Pons (tissue), 1 donor: ENCODE results near the gene MYL10.

Experiments
- DNase-seq: peaks from one replicate; pipeline ENCODE4 v3.0.0-alpha.2; 2016; ENCODE audit warnings: low spot score

Gene MYL10

DNA sequence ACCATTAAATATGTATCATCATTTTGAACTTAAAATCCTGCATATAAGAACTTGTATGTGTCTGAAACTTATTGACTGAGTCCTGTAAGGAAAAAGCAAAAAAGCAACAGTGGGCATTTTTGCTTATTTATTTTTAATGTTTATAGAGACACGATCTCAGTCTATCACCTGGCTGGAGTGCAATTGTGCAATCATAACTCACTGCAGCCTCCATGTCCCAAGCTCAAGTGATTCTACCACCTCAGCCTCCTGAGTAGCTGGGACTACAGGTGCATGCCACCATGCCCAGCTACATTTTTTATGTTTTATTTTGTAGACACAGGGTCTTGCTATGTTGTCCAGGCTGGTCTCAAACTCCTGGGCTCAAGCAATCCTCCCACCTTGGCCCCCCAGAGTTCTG is 32.2 kb downstream of the MYL10 start:
- no peak for DNase-seq

DNA sequence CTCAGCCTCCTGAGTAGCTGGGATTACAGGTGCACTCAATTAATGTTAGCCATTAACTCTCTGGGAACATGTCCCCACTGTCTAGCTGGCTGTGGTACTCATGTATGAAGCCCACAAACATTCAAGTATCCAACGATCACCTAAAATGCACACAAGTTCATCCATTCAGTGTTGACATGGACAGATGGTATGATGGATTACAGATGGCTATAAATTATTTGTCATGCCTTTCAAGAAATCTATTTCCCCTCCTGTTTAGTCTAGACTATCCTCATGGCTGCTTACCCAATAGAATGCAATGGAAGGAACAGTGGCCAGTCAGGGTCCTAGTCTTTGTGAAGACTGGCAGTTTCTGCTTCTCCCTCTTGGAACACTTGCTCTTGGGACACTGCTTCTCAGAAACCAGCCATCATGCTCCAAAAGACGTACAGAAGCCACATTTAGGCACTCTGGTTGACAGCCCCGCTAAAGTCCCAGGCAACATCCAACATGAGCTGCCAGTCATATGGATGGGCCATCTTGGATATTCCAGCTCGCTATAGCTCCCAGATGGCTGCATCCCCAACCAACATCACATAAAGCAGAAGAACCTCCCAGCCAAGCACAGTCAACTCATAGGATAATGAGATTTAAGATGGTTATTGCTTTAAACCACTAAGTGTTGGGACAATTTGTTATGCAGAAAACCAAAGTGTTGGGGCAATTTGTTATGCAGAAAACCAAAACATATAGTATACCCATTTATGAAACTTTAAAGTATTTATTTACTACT is 33.1 kb downstream of the MYL10 start:
- DNase-seq: no peak

DNA sequence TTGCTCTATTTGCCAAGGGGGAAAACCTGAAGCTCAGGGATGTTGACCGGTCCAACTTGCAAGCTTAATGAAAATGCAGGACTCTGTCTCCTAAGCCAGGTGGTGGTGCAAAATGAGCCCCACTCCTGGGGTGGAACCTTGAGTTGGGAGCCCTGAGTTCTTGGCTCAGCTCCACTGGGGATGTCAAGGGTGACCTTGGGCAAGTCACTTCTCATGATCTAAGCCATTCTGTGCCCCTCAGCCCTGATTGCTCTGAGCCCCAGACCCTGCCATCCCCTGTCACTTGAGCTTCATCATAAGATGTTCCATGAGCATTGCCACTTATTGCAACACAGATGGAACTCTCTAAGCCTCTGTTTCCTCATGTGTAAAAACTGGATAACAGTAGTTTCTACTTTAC is 33.9 kb downstream of the MYL10 start:
- DNase-seq: no peak

DNA sequence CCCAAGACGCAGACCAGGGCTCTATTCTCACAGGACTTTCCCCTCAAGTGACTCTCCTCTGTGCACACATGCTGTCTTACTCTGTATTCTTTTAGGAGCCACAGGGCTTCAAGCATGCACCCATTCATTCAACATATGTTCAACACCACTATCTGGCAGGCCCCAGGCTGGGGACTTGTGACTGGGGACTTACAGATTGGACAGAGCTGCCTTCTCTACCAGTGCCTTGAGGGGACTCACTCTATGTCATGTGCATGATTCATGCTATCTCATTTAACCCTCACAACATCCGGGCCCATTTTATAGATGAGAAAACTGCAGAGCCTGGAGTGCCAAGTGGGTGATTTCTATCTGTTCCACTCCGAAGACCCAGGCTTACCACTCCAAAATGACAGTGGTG is 34.3 kb downstream of the MYL10 start:
- no peak for DNase-seq

DNA sequence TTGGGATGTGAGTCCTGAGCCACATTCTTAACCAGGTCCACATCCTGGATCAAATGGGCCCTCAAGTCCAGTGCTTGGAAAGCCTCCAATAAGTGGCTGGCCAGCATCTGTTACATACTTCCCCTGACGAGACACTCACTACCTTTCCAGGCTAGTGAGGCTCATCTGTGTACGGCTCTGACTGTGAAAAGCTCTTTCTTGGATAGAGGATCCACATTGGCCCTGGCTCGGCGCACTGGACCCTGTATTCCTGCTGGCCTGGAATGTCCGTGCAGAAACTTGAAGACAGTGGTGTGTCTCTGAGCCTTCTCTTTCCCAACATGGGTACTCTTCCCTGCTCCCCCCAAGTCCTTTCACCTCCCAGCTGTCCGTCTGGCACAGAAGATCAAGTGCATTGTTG is 35.5 kb downstream of the MYL10 start:
- DNase-seq: no peak

DNA sequence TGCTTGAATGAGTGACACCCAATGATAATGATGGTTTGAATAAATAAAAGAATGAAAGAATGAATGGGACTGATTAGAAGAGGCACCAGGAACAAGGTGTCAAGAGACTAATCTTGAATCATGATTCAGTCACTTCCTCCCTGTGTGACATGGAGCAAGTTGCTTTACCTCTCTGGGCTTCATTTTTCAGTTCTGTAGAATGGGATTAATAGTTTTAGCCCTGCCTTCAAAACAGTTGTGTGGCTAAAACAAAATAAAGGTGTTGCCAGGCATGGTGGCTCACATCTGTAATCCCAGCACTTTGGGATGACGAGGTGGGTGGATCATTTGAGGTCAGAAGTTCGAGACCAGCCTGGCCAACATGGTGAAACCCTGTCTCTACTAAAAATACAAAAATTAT is 37.6 kb downstream of the MYL10 start:
- no peak for DNase-seq

DNA sequence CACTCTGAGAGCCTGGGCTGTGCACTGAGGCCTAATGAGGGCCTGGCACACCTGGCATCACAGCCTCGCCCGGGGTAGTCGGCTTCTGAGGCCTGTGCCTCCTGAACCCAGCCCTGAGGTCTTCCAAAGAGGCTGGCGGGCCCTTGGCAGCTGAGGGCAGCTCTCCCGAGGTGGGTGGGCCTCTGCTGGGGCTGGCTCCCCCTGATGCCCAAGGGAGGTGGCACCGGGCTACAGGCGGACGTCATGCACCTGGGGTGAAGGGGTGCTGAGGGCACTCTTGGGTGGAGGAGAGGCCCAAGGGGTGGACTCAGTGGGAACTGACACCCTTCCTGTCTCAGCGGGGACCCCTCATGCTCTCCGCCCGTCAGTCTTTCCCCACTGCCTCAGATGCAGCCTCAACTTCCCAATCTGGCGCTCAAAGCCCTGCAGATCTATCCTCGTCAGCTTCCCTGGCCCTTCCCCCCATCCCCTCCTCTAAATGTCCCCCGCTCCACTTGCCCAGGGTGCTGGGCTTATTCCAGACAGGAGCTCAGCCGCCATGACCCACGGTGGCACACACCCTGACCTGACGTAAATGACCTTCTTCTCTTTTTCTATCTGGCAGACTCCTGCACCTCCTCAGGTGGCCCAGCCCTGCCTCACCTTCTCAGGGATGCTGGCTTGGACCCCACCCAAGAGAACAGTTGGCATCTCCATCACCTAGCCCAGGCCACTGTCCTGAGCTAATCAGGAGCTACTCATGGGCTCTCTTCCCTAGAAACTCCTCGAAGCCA is 38.2 kb downstream of the MYL10 start:
- DNase-seq: no peak

DNA sequence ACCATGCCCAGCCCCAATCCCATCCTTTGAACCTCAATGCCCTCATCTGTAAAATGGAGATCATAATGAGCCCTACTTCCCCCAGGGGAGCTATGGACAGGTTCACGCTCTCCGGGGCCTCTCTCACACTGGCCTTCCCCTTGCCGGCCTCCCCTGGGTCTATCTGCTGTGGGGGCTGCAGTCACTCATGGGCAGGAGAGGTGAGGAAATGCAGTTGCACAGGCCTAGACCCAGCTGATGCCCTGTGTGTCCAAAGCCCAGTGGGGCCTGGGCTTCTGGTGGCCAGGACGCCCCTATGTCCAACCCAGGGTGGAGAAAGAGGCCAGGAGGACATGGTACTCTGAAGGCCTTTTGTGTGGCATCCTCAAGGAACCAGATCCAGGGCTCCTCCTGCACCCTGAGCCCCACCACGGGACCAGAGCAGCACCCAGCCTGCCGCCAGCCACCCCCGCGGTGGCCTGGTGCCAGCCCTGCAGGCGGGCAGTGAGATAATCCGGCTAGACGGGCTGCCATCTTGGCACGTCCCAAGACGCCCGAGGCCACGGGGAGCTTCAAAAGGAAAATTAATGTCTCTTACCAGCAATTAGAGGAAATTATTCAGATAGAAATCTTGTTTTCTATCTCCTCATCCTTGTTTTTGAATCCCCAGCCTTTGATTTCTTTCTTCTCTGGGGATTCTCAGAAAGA is 39.0 kb downstream of the MYL10 start:
- DNase-seq: no peak

DNA sequence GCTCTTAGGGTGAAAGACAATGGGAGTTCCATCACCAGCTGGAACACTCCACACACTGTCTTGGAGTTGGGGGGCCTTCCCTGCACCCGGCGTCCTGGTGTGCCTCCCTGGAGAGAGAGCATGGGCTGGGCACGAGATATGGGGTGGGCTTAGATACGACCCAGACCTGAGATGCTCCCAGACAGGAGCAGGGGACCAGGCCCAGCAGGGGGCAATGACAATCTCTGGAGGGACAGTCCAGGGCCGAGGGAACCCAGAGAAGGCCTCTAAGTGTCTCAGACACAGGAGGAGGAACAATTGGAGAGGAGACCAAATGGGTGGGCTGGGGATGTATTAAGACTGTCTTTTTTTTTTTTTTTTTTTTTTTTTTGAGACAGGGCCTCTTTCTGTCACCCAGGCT is 40.0 kb downstream of the MYL10 start:
- no peak for DNase-seq

DNA sequence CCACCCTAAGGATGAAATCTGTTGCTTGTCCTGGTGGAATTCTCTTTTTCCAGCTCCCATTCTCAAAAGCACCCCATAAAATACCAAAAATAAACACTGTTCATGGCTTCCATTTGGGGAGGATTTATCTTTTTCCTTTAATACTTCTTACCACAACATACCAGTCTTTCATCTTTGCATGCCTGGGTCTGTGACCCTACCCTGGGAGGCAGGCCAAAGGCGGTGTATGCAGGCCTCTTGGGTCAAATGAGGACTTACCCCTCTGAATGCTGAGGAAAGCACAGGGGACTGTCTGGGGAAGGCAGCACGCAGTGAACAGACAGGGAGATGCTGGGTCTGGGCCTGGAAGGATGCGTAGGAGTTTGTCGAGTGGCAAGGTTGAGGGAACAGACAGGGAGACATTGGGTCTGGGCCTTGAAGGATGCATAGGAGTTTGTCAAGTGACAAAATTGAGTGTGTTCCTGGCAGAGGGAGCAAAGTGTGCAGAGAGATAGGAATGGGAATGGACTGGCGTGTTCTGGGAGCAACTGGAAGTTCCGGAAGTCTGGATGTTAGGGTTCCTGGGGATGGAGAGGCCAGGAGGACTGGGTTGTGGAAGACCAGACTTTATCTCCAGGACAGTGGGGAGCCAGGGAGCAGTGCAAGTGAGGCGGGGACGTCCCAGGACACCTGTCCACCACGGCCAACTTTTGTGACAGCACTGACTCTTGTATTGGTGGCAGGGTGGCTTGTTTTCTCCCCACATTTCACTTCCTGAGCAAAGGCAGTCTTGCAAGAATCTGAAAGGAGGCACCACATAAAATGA is 40.8 kb downstream of the MYL10 start:
- DNase-seq: no peak

DNA sequence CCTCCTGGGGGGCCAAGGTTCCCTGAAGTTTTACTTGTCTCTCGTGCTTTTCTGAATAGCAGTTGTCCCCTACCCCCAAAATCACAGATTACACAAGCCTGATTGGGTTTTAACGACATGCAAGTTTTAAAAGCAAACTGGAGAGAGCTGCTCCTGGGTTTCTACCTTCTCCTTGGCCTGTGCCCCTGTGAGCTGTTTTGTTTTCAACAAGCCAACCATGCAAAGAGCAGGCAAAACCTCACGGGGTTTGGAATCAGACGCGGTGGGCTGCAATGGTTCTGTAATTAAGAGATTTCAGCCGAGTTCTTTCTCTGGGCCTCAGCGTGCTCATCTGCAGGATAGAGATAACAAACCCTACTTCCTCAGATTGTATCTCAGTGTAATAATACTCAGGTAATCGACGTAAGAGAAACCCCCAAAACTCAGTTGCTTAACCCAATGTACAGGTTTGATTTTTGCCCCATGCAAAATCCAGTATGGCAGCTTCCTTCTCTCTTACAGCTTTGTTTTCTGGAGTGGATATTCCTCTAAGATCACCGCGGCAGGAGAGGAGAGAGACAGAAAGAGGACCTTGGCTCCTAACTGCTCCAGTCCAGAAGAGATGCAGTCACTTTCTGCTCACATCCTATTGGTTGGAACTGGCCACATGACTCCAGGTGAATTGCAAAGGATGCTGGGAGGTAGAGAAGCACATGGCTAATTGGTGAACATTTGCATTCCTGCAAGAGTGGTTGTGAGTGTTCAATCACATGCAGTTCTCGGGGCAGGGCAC is 42.0 kb downstream of the MYL10 start:
- DNase-seq: no peak

DNA sequence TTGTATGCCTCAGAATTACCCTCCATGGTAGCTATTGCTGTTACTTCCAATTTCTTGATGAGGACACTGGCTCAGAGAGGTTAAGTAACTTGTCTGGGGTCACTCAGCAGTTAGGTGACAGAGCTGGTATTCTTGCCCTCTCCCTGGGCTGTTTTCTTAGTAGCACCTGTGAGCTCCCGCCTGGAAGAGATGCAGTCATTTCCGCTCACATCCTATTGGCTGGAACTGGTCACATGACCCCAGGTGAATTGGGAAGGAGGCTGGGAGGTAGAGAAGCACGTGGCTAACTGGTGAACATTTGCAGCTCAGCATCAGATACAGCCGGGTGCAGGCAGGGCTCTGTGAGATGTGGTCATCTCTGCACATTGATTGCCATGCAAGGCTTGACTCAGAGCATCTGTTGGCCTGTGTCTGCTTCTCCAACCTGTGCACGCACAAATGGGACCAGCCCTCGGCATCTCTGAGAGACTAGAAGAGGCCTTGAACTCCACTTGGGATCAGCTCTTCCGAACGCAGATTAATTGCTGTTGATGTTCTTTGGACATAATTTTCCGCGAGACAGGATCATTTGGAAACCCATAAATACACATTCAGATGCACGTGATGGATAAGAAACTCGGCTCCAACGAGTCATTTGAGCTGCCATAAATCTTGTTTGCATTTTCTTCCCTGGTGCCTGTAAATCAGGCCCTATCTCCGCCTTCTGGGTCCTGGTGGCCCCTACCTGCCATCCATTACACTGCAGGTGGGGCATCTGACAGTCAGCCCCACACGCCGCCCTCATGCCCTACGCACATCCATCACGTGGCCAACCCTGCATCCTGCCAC is 42.8 kb downstream of the MYL10 start:
- DNase-seq: no peak

DNA sequence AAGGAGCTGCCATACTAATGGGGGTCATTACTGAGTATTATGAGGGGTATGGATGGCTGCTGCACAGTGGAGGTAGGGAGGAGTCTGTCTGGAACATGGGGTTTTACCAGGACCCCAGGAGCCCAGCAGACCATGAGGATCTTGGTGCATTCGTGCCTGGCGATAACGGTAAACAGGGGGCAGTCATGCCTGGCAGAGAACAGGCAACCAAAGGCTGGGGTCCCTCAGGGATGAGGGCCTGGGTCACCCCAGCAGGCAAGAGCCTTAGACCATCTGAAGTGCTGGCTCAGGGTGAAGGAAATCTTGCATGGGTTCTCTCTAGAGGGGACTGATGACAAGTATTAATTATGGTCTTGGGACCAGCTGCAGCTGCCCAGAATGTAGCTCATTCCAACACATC is 46.1 kb downstream of the MYL10 start:
- no peak for DNase-seq

DNA sequence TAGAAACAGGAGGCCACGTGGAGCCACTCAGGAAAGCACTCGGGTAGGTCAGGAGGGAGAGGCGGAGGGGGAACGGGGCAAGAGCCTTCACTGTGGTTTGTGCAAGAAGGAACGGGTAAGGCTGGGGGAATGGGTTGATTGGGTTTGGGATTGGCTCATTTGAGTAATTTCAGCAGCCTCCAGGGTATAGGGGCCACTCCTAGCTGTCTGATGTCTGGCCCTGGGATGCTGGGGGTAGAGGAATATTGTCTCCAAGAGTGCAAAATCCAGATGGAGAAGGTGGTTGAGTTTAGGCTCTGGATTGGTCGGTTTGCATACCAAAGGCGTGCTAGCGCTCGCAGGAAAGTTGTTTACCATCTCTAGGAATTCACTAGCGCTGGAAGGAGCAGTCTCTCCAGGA is 47.2 kb downstream of the MYL10 start:
- DNase-seq: no peak

DNA sequence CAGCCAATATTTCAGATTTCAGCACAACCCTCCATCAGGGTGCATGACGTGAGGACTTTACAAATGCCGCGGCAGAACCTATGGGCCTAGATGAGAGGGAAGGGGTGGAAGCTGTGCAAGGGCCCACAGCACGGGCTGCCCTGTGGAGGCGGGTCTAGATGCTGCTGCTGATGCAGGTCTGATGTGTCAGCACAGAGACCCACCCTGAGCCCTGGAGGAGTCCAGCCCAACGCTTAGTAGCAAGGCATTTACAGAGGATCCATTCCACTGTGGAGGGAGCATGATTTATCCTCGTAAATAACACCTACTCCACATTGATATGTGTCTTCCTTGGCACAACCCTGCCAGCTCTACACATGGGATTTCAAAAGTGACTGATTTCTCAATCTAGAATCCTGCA is 48.5 kb downstream of the MYL10 start:
- DNase-seq: no peak

DNA sequence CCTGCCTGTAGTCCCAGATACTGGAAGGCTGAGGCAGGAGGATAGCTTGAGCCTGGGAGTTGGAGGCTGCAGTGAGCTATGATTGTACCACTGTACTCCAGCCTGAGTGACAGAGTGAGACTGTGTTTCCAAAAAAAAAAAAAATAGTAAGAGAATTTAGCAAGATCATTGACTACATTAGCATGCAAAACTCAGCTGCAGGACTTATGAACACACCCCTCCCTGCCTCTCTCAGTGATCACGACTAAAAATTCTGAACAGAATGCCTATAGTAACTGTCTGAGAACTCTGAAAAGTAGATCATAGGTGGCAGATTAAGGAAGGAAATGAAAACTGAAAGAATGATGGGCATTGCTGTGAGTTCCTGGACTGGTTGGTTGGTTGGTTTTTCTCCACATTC is 50.5 kb downstream of the MYL10 start:
- DNase-seq: no peak

DNA sequence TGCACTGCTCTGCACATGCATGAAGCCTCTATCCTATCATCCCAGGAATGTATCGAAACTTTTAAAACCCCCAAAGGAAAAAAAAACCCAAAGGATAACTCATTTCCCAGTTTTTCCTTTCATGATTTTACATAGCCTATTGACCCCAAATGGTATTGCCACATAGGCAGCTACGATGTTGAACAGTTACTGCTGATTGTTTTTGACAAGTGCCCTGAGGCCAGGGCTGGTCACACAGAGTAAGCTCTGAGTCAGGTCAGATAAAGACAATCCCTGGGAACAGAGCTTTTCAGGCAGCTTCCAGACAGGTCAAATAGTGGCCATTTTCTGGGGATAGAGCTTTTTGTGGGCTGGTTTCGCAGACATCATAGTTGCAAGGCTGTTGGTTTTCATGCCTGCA is 52.1 kb downstream of the MYL10 start:
- DNase-seq: no peak

DNA sequence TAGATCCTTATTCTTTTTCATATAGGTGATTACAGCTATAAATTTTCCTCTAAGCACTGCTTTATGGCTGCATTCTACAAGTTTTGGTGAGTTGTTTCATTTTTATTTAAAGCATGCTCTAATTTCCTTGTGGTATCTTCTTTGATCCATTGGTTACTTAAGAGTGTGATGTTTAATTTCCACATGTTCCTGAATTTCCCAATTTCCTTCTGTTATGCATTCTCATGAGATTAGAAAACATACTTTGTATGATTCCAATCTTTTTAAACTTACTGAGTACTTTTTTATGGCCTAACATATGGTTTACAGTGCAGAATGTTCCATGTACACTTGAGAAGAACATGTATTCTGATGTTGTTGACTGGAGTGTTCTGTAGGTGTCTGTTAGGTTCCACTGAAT is 53.4 kb downstream of the MYL10 start:
- no peak for DNase-seq

DNA sequence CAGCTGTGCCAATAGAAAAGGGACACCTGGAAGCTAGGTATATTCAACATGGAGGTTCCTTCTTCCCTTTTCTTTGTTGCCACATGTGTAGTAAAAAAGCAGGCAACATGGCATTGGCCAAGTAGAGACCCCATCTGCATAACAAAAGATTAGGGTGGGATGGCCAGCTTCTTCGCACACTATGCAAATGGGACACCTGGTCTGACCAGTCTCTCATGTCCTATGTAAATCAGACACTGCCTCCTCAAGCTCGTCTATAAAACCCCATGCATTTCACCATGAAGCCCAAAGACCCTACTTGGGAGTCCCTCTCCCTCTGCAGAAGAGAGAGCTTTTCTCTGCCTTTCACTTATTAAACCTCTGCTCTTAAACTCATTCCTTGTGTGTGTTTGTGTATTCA is 53.9 kb downstream of the MYL10 start:
- DNase-seq: no peak

DNA sequence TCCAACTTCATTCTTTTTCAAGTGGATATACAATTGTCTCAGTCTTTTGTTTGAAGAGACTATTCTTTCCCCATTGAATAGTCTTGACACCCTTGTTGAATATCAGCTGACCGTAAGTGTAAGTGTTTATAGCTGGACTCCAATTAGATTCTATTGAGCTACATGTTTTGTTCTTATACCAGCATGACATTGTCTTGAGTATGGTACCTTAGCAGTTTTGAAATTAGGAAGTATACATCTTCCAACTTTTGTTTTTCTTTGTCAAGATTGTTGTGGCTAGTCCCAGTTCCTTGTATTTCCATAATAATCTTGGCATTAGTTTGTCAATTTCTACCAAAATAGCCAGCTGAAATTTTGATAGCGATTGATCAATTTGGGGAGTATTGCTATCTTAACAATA is 56.9 kb downstream of the MYL10 start:
- DNase-seq: no peak

DNA sequence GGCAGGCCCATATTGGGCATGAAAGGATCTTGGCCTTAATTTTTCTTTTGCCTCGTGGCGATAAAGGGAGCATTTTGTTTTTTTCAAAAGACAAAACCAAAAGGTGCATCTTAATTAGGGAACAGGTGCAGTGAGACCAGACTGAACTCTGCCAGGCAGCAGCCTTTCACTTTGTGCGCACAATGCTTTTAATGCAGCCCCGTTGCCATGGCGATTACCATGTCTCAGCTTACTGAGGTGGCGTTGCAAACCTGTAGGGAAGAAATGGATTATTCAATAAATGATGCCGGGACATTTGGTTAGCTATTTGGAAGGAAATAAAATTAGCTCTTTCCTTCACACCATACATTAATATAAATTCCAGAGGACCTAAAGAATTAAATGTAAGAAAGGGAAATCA is 61.9 kb downstream of the MYL10 start:
- no peak for DNase-seq
